WTC11 (cell line): ENCODE data around the gene PABPN1. TPM values are rescaled to one million over a fixed set of nuclear protein-coding genes. Genes with fewer than 3 reads are reported as not detected.

Experiments
- ATAC-seq: fragments of 200-7000 bp; cut with Tn5 transposase; 2 replicates; pipeline ENCODE4 v1.10.0; 2021; ENCODE audit warnings: mild to moderate bottlenecking, moderate library complexity
- CTCF ChIA-PET: fragments of 300-600 bp; sonication (Branson Sonifier 250); formaldehyde crosslinking; loops from one replicate; lab custom pipeline; 2021; ENCODE audit warnings: antibody characterized with exemption; lab: Charles Lee
- POLR2A ChIA-PET: fragments of 350-600 bp; sonication (Branson Sonifier 250); formaldehyde crosslinking; loops from one replicate; lab custom pipeline; 2021; ENCODE audit warnings: antibody characterized with exemption; lab: Charles Lee
- DNase-seq: peaks from one replicate; pipeline ENCODE4 v3.0.0; 2021; ENCODE audit warnings: low spot score
- H3K27ac Mint-ChIP-seq: 2 replicates; pipeline ENCODE4 v1.8.0; 2021; ENCODE audit warnings: mixed read lengths
- H3K27me3 Mint-ChIP-seq: 2 replicates; pipeline ENCODE4 v1.8.0; 2021; ENCODE audit warnings: low read depth, mild to moderate bottlenecking, moderate library complexity, mixed read lengths
- H3K36me3 Mint-ChIP-seq: 2 replicates; pipeline ENCODE4 v1.8.0; 2021; ENCODE audit warnings: mixed read lengths
- H3K4me1 Mint-ChIP-seq: 2 replicates; pipeline ENCODE4 v1.8.0; 2022; ENCODE audit warnings: mixed read lengths
- H3K4me3 Mint-ChIP-seq: 2 replicates; pipeline ENCODE4 v1.8.0; 2021; ENCODE audit warnings: mild to moderate bottlenecking, moderate library complexity, mixed read lengths
- H3K9me3 Mint-ChIP-seq: 2 replicates; pipeline ENCODE4 v1.8.0; 2021; ENCODE audit warnings: mixed read lengths
- ATF1 ChIP-seq: sonication (generic); formaldehyde crosslinking; IDR thresholded peaks from 2 replicates; pipeline ENCODE4 v1.8.1; 2023; ENCODE audit warnings: mild to moderate bottlenecking, moderate library complexity, missing genetic modification reagents
- CBFB ChIP-seq: sonication (generic); formaldehyde crosslinking; IDR thresholded peaks from 2 replicates; pipeline ENCODE4 v1.8.1; 2022; ENCODE audit warnings: mild to moderate bottlenecking, low read depth, missing genetic modification reagents
- CREB1 ChIP-seq: sonication (generic); formaldehyde crosslinking; IDR thresholded peaks from 2 replicates; pipeline ENCODE4 v1.8.0; 2023; ENCODE audit warnings: mild to moderate bottlenecking, missing genetic modification reagents
- E2F4 ChIP-seq: sonication (generic); formaldehyde crosslinking; IDR thresholded peaks from 2 replicates; pipeline ENCODE4 v1.8.1; 2022; ENCODE audit warnings: low read depth, mild to moderate bottlenecking, moderate library complexity, missing genetic modification reagents, borderline replicate concordance
- ETV6 ChIP-seq: sonication (generic); formaldehyde crosslinking; IDR thresholded peaks from 2 replicates; pipeline ENCODE4 v1.8.1; 2022; ENCODE audit warnings: mild to moderate bottlenecking, missing genetic modification reagents
- GTF2I ChIP-seq: fragments of 250-450 bp; sonication (Bioruptor Pico); conservative IDR thresholded peaks from 2 replicates; pipeline ENCODE4 v1.4.0; 2021; ENCODE audit warnings: mild to moderate bottlenecking
- HMGXB4 ChIP-seq: sonication (generic); formaldehyde crosslinking; IDR thresholded peaks from 2 replicates; pipeline ENCODE4 v1.8.1; 2023; ENCODE audit warnings: mild to moderate bottlenecking, moderate library complexity, missing genetic modification reagents
- KAT7 ChIP-seq: sonication (generic); formaldehyde crosslinking; IDR thresholded peaks from 2 replicates; pipeline ENCODE4 v1.8.1; 2023; ENCODE audit warnings: missing genetic modification reagents, mild to moderate bottlenecking, borderline replicate concordance
- NFATC4 ChIP-seq: fragments of 250-450 bp; sonication (Bioruptor Pico); IDR thresholded peaks from 2 replicates; pipeline ENCODE4 v1.9.0; 2021; ENCODE audit warnings: mild to moderate bottlenecking
- NFYB ChIP-seq: sonication (generic); formaldehyde crosslinking; conservative IDR thresholded peaks from 2 replicates; pipeline ENCODE4 v1.8.0; 2022; ENCODE audit warnings: low read depth, missing genetic modification reagents
- NR2C2 ChIP-seq: sonication (generic); formaldehyde crosslinking; IDR thresholded peaks from 2 replicates; pipeline ENCODE4 v1.8.0; 2022; ENCODE audit warnings: mild to moderate bottlenecking, missing genetic modification reagents
- PRRX2 ChIP-seq: fragments of 250-450 bp; sonication (Bioruptor Pico); IDR thresholded peaks from 2 replicates; pipeline ENCODE4 v1.8.0; 2021; ENCODE audit warnings: mild to moderate bottlenecking
- RELA ChIP-seq: sonication (generic); formaldehyde crosslinking; IDR thresholded peaks from 2 replicates; pipeline ENCODE4 v1.8.1; 2022; ENCODE audit warnings: missing genetic modification reagents, mild to moderate bottlenecking, borderline replicate concordance
- RORB ChIP-seq: fragments of 250-450 bp; sonication (Bioruptor Pico); IDR thresholded peaks from 2 replicates; pipeline ENCODE4 v1.9.0; 2021; ENCODE audit warnings: mild to moderate bottlenecking
- SOX15 ChIP-seq: fragments of 250-450 bp; sonication (Bioruptor Pico); IDR thresholded peaks from 2 replicates; pipeline ENCODE4 v1.9.0; 2021; ENCODE audit warnings: mild to moderate bottlenecking
- USF2 ChIP-seq: sonication (generic); formaldehyde crosslinking; IDR thresholded peaks from 2 replicates; pipeline ENCODE4 v1.8.1; 2023; ENCODE audit warnings: mild to moderate bottlenecking, missing genetic modification reagents, moderate library complexity
- ZMAT4 ChIP-seq: fragments of 250-450 bp; sonication (Bioruptor Pico); IDR thresholded peaks from 2 replicates; pipeline ENCODE4 v1.9.0; 2021; ENCODE audit warnings: mild to moderate bottlenecking
- ZNF416 ChIP-seq: fragments of 250-450 bp; sonication (Bioruptor Pico); IDR thresholded peaks from 2 replicates; pipeline ENCODE4 v1.9.0; 2021; ENCODE audit warnings: mild to moderate bottlenecking, inconsistent platforms
- ZNF425 ChIP-seq: fragments of 250-450 bp; sonication (Bioruptor Pico); conservative IDR thresholded peaks from 2 replicates; pipeline ENCODE4 v1.9.0; 2021; ENCODE audit warnings: mild to moderate bottlenecking
- ZSCAN18 ChIP-seq: fragments of 250-450 bp; sonication (Bioruptor Pico); IDR thresholded peaks from 2 replicates; pipeline ENCODE4 v2.1.2; 2022; ENCODE audit warnings: mild to moderate bottlenecking, moderate library complexity
- total RNA-seq: library from RNA; stranded (reverse); gene quantifications from 3 replicates; pipeline ENCODE4 v1.2.3, GENCODE V29; 2021
- TF ChIP-seq, protein P1 (sequence below): sonication (generic); formaldehyde crosslinking; conservative IDR thresholded peaks from 2 replicates; pipeline ENCODE4 v1.8.1; 2022; ENCODE audit warnings: mild to moderate bottlenecking, missing genetic modification reagents
- TF ChIP-seq, protein P2 (sequence below): fragments of 200-600 bp; IDR thresholded peaks from 2 replicates; pipeline ENCODE4 v1.8.0; 2022; ENCODE audit warnings: antibody characterized with exemption
- TF ChIP-seq, protein P3 (sequence below): sonication (generic); formaldehyde crosslinking; IDR thresholded peaks from 2 replicates; pipeline ENCODE4 v1.8.0; 2023; ENCODE audit warnings: mild to moderate bottlenecking, missing genetic modification reagents
- TF ChIP-seq, protein P4 (sequence below): sonication (generic); formaldehyde crosslinking; IDR thresholded peaks from 2 replicates; pipeline ENCODE4 v1.8.0; 2023; ENCODE audit warnings: missing genetic modification reagents

Gene PABPN1
- total RNA-seq, 1 experiment from 2014 or later: 321 TPM

- TF ChIP-seq HMGXB4 (CRISPR knock-in tag): no peak
- TF ChIP-seq CREB1 (CRISPR knock-in tag): no peak
- no peak for TF ChIP-seq GTF2I
- TF ChIP-seq E2F4 (CRISPR knock-in tag): no peak
- no peak for TF ChIP-seq RORB (CRISPR knock-in tag)
- no peak for TF ChIP-seq ZNF425 (CRISPR knock-in tag)
- TF ChIP-seq ETV6 (CRISPR knock-in tag): no peak
- TF ChIP-seq, protein P1, sequence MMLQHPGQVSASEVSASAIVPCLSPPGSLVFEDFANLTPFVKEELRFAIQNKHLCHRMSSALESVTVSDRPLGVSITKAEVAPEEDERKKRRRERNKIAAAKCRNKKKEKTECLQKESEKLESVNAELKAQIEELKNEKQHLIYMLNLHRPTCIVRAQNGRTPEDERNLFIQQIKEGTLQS: no peak
- TF ChIP-seq ATF1 (CRISPR knock-in tag): no peak
- TF ChIP-seq ZNF416 (CRISPR knock-in tag): no peak
- TF ChIP-seq NR2C2 (CRISPR knock-in tag): no peak
- TF ChIP-seq NFYB (CRISPR knock-in tag): no peak
- TF ChIP-seq RELA (CRISPR knock-in tag): no peak
- TF ChIP-seq, protein P2, sequence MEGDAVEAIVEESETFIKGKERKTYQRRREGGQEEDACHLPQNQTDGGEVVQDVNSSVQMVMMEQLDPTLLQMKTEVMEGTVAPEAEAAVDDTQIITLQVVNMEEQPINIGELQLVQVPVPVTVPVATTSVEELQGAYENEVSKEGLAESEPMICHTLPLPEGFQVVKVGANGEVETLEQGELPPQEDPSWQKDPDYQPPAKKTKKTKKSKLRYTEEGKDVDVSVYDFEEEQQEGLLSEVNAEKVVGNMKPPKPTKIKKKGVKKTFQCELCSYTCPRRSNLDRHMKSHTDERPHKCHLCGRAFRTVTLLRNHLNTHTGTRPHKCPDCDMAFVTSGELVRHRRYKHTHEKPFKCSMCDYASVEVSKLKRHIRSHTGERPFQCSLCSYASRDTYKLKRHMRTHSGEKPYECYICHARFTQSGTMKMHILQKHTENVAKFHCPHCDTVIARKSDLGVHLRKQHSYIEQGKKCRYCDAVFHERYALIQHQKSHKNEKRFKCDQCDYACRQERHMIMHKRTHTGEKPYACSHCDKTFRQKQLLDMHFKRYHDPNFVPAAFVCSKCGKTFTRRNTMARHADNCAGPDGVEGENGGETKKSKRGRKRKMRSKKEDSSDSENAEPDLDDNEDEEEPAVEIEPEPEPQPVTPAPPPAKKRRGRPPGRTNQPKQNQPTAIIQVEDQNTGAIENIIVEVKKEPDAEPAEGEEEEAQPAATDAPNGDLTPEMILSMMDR: no peak
- TF ChIP-seq ZMAT4 (CRISPR knock-in tag): no peak
These were observed 40.5 kb downstream of the PABPN1 start (continued) for GRCh38 chr14:23361763-23362162.

GRCh38 chr14:23362200-23362599 is 40.9 kb downstream of the PABPN1 start:
- DNase-seq: no peak
- Mint-ChIP-seq H3K4me3 (no peak overlapping the region), H3K4me1 (peaks cover 28% of the 10 kb centered on the region), H3K36me3 (peaks cover 11% of the 10 kb centered on the region), H3K27ac (no peak overlapping the region), H3K9me3 (no peaks in the 10 kb centered on the region), H3K27me3 (peaks cover 12% of the 10 kb centered on the region)
- CTCF ChIA-PET: interaction anchor here (0.6 to 9.1 kb wide), 11 partner anchors 10 to 473 kb away, joined by 3 to 95 read pairs (median 13); partner anchors contain the start of genes BCL2L2, CMTM5, PABPN1 and SLC22A17
- no peak for ATAC-seq
- POLR2A ChIA-PET: interaction anchor here (0.7 to 1.6 kb wide), 2 partner anchors 41 to 589 kb away, joined by 4 read pairs; partner anchors contain the start of gene PABPN1
- TF ChIP-seq, protein P3, sequence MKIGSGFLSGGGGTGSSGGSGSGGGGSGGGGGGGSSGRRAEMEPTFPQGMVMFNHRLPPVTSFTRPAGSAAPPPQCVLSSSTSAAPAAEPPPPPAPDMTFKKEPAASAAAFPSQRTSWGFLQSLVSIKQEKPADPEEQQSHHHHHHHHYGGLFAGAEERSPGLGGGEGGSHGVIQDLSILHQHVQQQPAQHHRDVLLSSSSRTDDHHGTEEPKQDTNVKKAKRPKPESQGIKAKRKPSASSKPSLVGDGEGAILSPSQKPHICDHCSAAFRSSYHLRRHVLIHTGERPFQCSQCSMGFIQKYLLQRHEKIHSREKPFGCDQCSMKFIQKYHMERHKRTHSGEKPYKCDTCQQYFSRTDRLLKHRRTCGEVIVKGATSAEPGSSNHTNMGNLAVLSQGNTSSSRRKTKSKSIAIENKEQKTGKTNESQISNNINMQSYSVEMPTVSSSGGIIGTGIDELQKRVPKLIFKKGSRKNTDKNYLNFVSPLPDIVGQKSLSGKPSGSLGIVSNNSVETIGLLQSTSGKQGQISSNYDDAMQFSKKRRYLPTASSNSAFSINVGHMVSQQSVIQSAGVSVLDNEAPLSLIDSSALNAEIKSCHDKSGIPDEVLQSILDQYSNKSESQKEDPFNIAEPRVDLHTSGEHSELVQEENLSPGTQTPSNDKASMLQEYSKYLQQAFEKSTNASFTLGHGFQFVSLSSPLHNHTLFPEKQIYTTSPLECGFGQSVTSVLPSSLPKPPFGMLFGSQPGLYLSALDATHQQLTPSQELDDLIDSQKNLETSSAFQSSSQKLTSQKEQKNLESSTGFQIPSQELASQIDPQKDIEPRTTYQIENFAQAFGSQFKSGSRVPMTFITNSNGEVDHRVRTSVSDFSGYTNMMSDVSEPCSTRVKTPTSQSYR (CRISPR knock-in tag): no peak
- TF ChIP-seq KAT7 (CRISPR knock-in tag) (no peak), RORB (CRISPR knock-in tag) (no peak), ZSCAN18 (no peak), NFATC4 (CRISPR knock-in tag) (no peak), PRRX2 (no peak), GTF2I (no peak), CBFB (CRISPR knock-in tag) (no peak), USF2 (no peak), SOX15 (CRISPR knock-in tag) (no peak), ETV6 (CRISPR knock-in tag) (no peak), RELA (CRISPR knock-in tag) (no peak)
- TF ChIP-seq, protein P4, sequence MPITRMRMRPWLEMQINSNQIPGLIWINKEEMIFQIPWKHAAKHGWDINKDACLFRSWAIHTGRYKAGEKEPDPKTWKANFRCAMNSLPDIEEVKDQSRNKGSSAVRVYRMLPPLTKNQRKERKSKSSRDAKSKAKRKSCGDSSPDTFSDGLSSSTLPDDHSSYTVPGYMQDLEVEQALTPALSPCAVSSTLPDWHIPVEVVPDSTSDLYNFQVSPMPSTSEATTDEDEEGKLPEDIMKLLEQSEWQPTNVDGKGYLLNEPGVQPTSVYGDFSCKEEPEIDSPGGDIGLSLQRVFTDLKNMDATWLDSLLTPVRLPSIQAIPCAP (CRISPR knock-in tag): no peak
